ENCODE data around the gene VAMP2.

- TF ChIP-seq CTCF (IDR thresholded peaks at IDR 0.05) (no peak), POLR2A (IDR thresholded peaks at IDR 0.05) (no peak)
These were observed 1.4 kb upstream of the VAMP2 start for GRCh38 chr17:8163978-8164814.
